Vagina (tissue), 2 donors: ENCODE results near the gene CZIB.

Experiments used
- POLR2A ChIP-seq, 2 donors: fragments of 450-650 bp; IDR thresholded peaks; one replicate each; pipeline ENCODE4 v1.6.1; 2017; ENCODE audit warnings: antibody characterized with exemption in 2 of 2, mild to moderate bottlenecking in 2 of 2, moderate library complexity in 2 of 2
- POLR2AphosphoS5 ChIP-seq, 2 donors: sonication (generic); formaldehyde crosslinking; IDR thresholded peaks; one replicate each; pipeline ENCODE4 v1.9.0; 2017; ENCODE audit warnings: antibody characterized with exemption in 2 of 2, mild to moderate bottlenecking in 2 of 2, low read depth in 1 of 2; ENCODE audit not compliant: insufficient read depth in 1 of 2
- TF ChIP-seq, protein P1 (sequence below), 3 experiments: fragments of 450-650 bp in 2 of 3; fragments of 200-600 bp in 1 of 3; sonication (generic) in 1 of 3; IDR thresholded peaks; one replicate each; pipeline ENCODE4 v1.5.1; 2017 to 2019; ENCODE audit warnings: antibody characterized with exemption in 3 of 3, mild to moderate bottlenecking in 2 of 3, moderate library complexity in 2 of 3

DNA sequence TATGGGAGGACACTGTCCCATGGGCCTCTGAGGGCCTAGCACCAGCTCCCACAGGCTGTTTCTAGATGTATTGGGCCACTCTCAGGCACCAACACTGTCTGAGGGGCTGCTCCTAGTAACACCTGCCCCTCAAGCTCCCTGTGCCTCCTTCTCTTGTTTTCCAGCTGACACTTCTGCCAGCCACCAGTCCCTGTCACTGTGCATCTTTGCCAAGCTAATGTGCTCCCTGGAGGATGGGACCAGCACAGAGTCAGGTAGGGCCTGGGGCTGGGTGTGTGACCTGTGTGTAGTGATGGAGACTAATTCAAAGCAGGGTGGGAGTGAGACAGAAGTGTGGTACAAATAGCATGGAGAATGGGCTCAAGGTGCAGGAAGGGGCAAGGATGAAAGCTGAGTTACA lies 47.3 kb upstream of the CZIB start:
- TF ChIP-seq, protein P1, sequence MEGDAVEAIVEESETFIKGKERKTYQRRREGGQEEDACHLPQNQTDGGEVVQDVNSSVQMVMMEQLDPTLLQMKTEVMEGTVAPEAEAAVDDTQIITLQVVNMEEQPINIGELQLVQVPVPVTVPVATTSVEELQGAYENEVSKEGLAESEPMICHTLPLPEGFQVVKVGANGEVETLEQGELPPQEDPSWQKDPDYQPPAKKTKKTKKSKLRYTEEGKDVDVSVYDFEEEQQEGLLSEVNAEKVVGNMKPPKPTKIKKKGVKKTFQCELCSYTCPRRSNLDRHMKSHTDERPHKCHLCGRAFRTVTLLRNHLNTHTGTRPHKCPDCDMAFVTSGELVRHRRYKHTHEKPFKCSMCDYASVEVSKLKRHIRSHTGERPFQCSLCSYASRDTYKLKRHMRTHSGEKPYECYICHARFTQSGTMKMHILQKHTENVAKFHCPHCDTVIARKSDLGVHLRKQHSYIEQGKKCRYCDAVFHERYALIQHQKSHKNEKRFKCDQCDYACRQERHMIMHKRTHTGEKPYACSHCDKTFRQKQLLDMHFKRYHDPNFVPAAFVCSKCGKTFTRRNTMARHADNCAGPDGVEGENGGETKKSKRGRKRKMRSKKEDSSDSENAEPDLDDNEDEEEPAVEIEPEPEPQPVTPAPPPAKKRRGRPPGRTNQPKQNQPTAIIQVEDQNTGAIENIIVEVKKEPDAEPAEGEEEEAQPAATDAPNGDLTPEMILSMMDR (IDR thresholded peaks at IDR 0.05), result no peak
- TF ChIP-seq POLR2A (IDR thresholded peaks at IDR 0.05) (no peak), POLR2AphosphoS5 (IDR thresholded peaks at IDR 0.05; ENCODE audit: insufficient read depth in 1 of 2, low read depth in 1 of 2) (no peak)
